Central memory CD4-positive, alpha-beta T cell (primary cell): ENCODE measurements around the gene NEMF.

ENCODE experiments used
- DNase-seq: peaks from one replicate; pipeline ENCODE4 v3.0.0; 2022

NEMF gene

GRCh38 chr14:49732896-49733295 is 119.7 kb downstream of the NEMF start:
- DNase-seq, result no peak
